Measurements from ENCODE around the gene TTLL9. TPM values are rescaled to one million over a fixed set of nuclear protein-coding genes. Genes with fewer than 3 reads are reported as not detected.

The TTLL9 gene
- total and polyA plus RNA-seq, 10 of the 15 experiments (the other 5 are each of a cell fraction or from before 2014, with no cell fraction given), result 0.03 to 0.77 (median 0.11) TPM; not detected in 2

DNA sequence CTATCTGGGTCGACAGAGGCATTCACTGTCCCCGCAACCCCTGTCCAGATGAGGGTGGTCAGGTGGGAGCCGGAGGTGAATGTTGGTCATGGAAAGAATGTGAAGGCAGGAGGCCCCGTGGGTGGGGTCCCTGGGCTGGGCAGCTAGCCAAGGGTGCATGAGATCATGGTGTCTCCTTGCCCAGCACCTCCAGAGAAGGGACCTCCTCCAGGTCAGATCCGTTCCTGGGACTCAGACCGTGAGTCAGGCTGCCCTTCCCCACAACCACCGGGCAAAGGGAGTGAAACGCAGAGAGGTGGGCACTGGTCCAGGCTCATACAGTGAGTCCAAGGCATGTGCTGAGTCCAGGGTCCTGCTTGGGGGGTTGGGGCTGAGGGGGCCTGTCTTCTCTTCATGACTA is 28.5 kb upstream of the TTLL9 start:
- no peak for FAIRE-seq
- H3K27ac ChIP-seq (ENCODE audit: control insufficient read depth, insufficient read depth), result no peak overlapping the region
- H3K9ac ChIP-seq (ENCODE audit: control insufficient read depth, insufficient read depth, low read length), result no peak overlapping the region
- H3K4me2 ChIP-seq (ENCODE audit: control insufficient read depth, insufficient read depth), result no peak overlapping the region
- BruUV-seq (replicated peaks), result no TSS peak
- intact Hi-C loops (cut with micrococcal nuclease; ENCODE audit: unreplicated experiment), result no loop called here
- DNase-seq (ENCODE audit: low read depth, low spot score), result no peak
- H3K9me3 ChIP-seq (replicated peaks; ENCODE audit: control insufficient read depth, insufficient read depth, low read length), result no peaks in the 10 kb centered on the region
- H3K79me2 ChIP-seq (ENCODE audit: control insufficient read depth, insufficient read depth, low read length), result no peaks in the 10 kb centered on the region
- ChIA-PET CTCF (interaction anchor here (7.3 kb wide), 1 partner anchor 19 kb away, joined by 109 read pairs; the partner anchor contains the start of gene MYLK2), POLR2A (no interaction called here), RAD21 (ENCODE audit: unreplicated experiment) (no interaction called here), SMC1A (ENCODE audit: uncharacterized antibody, unreplicated experiment) (no interaction called here)
- in situ Hi-C loops (cut with MboI), result no loop called here
- 54% methylated on average over 8 of the region's 8 CpGs for WGBS (ENCODE audit: insufficient coverage, insufficient replicate concordance, low lambda C conversion rate, missing lambda C conversion rate)
- no peak overlapping the region for H3K4me3 ChIP-seq
- no peak overlapping the region for H2AFZ ChIP-seq (ENCODE audit: control insufficient read depth, low read depth, low read length)
- H3K4me1 ChIP-seq (ENCODE audit: control insufficient read depth, insufficient read depth, low read length), result peaks cover 5% of the 10 kb centered on the region; the same call in 1 of the 2 replicates
- no peaks in the 10 kb centered on the region for H3K27me3 ChIP-seq (replicated peaks in 1 of 2; ENCODE audit: control insufficient read depth in 2 of 2, insufficient read depth in 2 of 2, low read length in 1 of 2)
- H3K36me3 ChIP-seq (ENCODE audit: control insufficient read depth in 2 of 2, insufficient read depth in 2 of 2, low read length in 1 of 2), result no peaks in the 10 kb centered on the region
- ATAC-seq, result no peak
- H4K20me1 ChIP-seq (ENCODE audit: control insufficient read depth, insufficient read depth), result no peaks in the 10 kb centered on the region
- TF ChIP-seq, protein P1, sequence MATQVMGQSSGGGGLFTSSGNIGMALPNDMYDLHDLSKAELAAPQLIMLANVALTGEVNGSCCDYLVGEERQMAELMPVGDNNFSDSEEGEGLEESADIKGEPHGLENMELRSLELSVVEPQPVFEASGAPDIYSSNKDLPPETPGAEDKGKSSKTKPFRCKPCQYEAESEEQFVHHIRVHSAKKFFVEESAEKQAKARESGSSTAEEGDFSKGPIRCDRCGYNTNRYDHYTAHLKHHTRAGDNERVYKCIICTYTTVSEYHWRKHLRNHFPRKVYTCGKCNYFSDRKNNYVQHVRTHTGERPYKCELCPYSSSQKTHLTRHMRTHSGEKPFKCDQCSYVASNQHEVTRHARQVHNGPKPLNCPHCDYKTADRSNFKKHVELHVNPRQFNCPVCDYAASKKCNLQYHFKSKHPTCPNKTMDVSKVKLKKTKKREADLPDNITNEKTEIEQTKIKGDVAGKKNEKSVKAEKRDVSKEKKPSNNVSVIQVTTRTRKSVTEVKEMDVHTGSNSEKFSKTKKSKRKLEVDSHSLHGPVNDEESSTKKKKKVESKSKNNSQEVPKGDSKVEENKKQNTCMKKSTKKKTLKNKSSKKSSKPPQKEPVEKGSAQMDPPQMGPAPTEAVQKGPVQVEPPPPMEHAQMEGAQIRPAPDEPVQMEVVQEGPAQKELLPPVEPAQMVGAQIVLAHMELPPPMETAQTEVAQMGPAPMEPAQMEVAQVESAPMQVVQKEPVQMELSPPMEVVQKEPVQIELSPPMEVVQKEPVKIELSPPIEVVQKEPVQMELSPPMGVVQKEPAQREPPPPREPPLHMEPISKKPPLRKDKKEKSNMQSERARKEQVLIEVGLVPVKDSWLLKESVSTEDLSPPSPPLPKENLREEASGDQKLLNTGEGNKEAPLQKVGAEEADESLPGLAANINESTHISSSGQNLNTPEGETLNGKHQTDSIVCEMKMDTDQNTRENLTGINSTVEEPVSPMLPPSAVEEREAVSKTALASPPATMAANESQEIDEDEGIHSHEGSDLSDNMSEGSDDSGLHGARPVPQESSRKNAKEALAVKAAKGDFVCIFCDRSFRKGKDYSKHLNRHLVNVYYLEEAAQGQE (IDR thresholded peaks at IDR 0.05; ENCODE audit: low read depth, low read length), result no peak
- TF ChIP-seq WRNIP1 (IDR thresholded peaks at IDR 0.05; ENCODE audit: borderline replicate concordance, low read depth, low read length), result no peak
- TF ChIP-seq RB1 (IDR thresholded peaks at IDR 0.05; ENCODE audit: borderline replicate concordance), result no peak
- no peak for TF ChIP-seq MYB (IDR thresholded peaks at IDR 0.05; ENCODE audit: borderline replicate concordance, low read depth, low read length)
- TF ChIP-seq, protein P2, sequence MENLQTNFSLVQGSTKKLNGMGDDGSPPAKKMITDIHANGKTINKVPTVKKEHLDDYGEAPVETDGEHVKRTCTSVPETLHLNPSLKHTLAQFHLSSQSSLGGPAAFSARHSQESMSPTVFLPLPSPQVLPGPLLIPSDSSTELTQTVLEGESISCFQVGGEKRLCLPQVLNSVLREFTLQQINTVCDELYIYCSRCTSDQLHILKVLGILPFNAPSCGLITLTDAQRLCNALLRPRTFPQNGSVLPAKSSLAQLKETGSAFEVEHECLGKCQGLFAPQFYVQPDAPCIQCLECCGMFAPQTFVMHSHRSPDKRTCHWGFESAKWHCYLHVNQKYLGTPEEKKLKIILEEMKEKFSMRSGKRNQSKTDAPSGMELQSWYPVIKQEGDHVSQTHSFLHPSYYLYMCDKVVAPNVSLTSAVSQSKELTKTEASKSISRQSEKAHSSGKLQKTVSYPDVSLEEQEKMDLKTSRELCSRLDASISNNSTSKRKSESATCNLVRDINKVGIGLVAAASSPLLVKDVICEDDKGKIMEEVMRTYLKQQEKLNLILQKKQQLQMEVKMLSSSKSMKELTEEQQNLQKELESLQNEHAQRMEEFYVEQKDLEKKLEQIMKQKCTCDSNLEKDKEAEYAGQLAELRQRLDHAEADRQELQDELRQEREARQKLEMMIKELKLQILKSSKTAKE (IDR thresholded peaks at IDR 0.05; ENCODE audit: low read depth, poor library complexity, severe bottlenecking), result no peak
- no peak for TF ChIP-seq ZNF274 (IDR thresholded peaks at IDR 0.05; ENCODE audit: insufficient read depth, insufficient read length)
- TF ChIP-seq IRF4 (IDR thresholded peaks at IDR 0.05; ENCODE audit: low read depth, low read length), result no peak
- TF ChIP-seq EZH2 (IDR thresholded peaks at IDR 0.05; ENCODE audit: borderline replicate concordance, control insufficient read depth, low read depth, low read length), result no peak
- no peak for TF ChIP-seq RFX5 (IDR thresholded peaks at IDR 0.05; ENCODE audit: low read depth, low read length)
- TF ChIP-seq, protein P3, sequence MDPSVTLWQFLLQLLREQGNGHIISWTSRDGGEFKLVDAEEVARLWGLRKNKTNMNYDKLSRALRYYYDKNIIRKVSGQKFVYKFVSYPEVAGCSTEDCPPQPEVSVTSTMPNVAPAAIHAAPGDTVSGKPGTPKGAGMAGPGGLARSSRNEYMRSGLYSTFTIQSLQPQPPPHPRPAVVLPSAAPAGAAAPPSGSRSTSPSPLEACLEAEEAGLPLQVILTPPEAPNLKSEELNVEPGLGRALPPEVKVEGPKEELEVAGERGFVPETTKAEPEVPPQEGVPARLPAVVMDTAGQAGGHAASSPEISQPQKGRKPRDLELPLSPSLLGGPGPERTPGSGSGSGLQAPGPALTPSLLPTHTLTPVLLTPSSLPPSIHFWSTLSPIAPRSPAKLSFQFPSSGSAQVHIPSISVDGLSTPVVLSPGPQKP (IDR thresholded peaks at IDR 0.05; ENCODE audit: low read depth, low read length), result no peak
- no peak for TF ChIP-seq MEF2A (IDR thresholded peaks at IDR 0.05; ENCODE audit: insufficient read depth, low read depth, low read length)
- no peak for TF ChIP-seq TAF1 (IDR thresholded peaks at IDR 0.05; ENCODE audit: borderline replicate concordance, low read depth, low read length)
- no peak for TF ChIP-seq BHLHE40 (IDR thresholded peaks at IDR 0.05; ENCODE audit: borderline replicate concordance in 1 of 2, low read depth in 2 of 2, low read length in 1 of 2)
- no peak for TF ChIP-seq RELA (IDR thresholded peaks at IDR 0.05; ENCODE audit: borderline replicate concordance, partially characterized antibody)
- no peak for TF ChIP-seq EED (IDR thresholded peaks at IDR 0.05; ENCODE audit: low read depth)
- TF ChIP-seq, protein P4, sequence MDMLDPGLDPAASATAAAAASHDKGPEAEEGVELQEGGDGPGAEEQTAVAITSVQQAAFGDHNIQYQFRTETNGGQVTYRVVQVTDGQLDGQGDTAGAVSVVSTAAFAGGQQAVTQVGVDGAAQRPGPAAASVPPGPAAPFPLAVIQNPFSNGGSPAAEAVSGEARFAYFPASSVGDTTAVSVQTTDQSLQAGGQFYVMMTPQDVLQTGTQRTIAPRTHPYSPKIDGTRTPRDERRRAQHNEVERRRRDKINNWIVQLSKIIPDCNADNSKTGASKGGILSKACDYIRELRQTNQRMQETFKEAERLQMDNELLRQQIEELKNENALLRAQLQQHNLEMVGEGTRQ (IDR thresholded peaks at IDR 0.05; ENCODE audit: borderline replicate concordance, low read depth, low read length), result no peak
- TF ChIP-seq RAD51 (IDR thresholded peaks at IDR 0.05), result no peak
- TF ChIP-seq SIX5 (IDR thresholded peaks at IDR 0.05; ENCODE audit: low read depth, low read length, severe bottlenecking), result no peak
